HG03095 (cell line): ENCODE data around the gene PDCD4.

Experiments used
- ATAC-seq: cut with Tn5 transposase; IDR thresholded peaks from one replicate; pipeline ENCODE4 v1.9.1; 2021; ENCODE audit warnings: moderate library complexity; ENCODE audit not compliant: unreplicated experiment

PDCD4 gene

GRCh38 chr10:110860576-110861241, 11.0 kb upstream of the PDCD4 start:
- peak; percentile 46 for ATAC-seq

- no peak for ATAC-seq
These were observed 10.3 kb upstream of the PDCD4 start for GRCh38 chr10:110861476-110861875.

GRCh38 chr10:110861930-110862649, 9.6 kb upstream of the PDCD4 start:
- ATAC-seq = no peak

GRCh38 chr10:110862961-110863360, 8.8 kb upstream of the PDCD4 start:
- ATAC-seq = no peak

GRCh38 chr10:110863361-110863760, 8.4 kb upstream of the PDCD4 start:
- ATAC-seq = no peak

- ATAC-seq = no peak
These were observed 7.8 kb upstream of the PDCD4 start for GRCh38 chr10:110863956-110864355.

- ATAC-seq = peak; percentile 49
These were observed 7.0 kb upstream of the PDCD4 start for GRCh38 chr10:110864662-110865140.

GRCh38 chr10:110865186-110865808, 6.4 kb upstream of the PDCD4 start:
- no peak for ATAC-seq

- no peak for ATAC-seq
These were observed 5.8 kb upstream of the PDCD4 start for GRCh38 chr10:110865809-110866482.

- ATAC-seq = peak; percentile 26
These were observed 4.5 kb upstream of the PDCD4 start for GRCh38 chr10:110867011-110867806.

GRCh38 chr10:110867807-110868465, 3.8 kb upstream of the PDCD4 start:
- no peak for ATAC-seq

- no peak for ATAC-seq
These were observed 2.7 kb upstream of the PDCD4 start for GRCh38 chr10:110868981-110869380.

- ATAC-seq = no peak
These were observed 868 bp upstream of the PDCD4 start for GRCh38 chr10:110870823-110871297.

GRCh38 chr10:110872145-110872983, 636 bp downstream of the PDCD4 start:
- ATAC-seq = peak; percentile 39

- ATAC-seq = no peak
These were observed 1.5 kb downstream of the PDCD4 start for GRCh38 chr10:110872984-110873923.

- ATAC-seq = no peak
These were observed 2.2 kb downstream of the PDCD4 start for GRCh38 chr10:110873951-110874350.

- no peak for ATAC-seq
These were observed 4.3 kb downstream of the PDCD4 start for GRCh38 chr10:110876000-110876399.

- no peak for ATAC-seq
These were observed 5.1 kb downstream of the PDCD4 start for GRCh38 chr10:110876788-110877187.
